Measurements from ENCODE around the gene EXD1.

DNA sequence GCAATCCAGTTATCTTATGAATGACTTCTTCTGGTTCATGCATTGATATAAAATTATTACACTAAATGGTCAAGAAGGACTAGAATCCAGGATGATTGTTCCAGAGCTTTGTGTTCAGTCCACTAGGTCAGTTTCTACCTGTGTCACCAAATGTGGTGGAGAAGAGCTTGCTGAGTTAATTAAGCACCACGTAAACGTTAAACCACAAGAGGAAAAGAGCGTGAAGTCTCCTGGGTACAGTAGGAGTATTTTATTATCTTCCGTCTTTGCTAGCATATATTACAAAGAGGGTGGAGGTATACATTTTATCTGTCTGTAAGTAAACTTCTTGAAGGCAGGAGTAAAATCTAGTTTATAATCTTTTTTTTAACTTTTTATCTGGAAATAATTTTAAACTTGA is 24.0 kb upstream of the EXD1 start:
- TF ChIP-seq, protein P1, sequence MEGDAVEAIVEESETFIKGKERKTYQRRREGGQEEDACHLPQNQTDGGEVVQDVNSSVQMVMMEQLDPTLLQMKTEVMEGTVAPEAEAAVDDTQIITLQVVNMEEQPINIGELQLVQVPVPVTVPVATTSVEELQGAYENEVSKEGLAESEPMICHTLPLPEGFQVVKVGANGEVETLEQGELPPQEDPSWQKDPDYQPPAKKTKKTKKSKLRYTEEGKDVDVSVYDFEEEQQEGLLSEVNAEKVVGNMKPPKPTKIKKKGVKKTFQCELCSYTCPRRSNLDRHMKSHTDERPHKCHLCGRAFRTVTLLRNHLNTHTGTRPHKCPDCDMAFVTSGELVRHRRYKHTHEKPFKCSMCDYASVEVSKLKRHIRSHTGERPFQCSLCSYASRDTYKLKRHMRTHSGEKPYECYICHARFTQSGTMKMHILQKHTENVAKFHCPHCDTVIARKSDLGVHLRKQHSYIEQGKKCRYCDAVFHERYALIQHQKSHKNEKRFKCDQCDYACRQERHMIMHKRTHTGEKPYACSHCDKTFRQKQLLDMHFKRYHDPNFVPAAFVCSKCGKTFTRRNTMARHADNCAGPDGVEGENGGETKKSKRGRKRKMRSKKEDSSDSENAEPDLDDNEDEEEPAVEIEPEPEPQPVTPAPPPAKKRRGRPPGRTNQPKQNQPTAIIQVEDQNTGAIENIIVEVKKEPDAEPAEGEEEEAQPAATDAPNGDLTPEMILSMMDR (IDR thresholded peaks at IDR 0.05): no peak
- no peak for TF ChIP-seq RORB (CRISPR knock-in tag; IDR thresholded peaks at IDR 0.05)
- TF ChIP-seq TP53 (CRISPR knock-in tag; IDR thresholded peaks at IDR 0.05): no peak
- TF ChIP-seq, protein P2, sequence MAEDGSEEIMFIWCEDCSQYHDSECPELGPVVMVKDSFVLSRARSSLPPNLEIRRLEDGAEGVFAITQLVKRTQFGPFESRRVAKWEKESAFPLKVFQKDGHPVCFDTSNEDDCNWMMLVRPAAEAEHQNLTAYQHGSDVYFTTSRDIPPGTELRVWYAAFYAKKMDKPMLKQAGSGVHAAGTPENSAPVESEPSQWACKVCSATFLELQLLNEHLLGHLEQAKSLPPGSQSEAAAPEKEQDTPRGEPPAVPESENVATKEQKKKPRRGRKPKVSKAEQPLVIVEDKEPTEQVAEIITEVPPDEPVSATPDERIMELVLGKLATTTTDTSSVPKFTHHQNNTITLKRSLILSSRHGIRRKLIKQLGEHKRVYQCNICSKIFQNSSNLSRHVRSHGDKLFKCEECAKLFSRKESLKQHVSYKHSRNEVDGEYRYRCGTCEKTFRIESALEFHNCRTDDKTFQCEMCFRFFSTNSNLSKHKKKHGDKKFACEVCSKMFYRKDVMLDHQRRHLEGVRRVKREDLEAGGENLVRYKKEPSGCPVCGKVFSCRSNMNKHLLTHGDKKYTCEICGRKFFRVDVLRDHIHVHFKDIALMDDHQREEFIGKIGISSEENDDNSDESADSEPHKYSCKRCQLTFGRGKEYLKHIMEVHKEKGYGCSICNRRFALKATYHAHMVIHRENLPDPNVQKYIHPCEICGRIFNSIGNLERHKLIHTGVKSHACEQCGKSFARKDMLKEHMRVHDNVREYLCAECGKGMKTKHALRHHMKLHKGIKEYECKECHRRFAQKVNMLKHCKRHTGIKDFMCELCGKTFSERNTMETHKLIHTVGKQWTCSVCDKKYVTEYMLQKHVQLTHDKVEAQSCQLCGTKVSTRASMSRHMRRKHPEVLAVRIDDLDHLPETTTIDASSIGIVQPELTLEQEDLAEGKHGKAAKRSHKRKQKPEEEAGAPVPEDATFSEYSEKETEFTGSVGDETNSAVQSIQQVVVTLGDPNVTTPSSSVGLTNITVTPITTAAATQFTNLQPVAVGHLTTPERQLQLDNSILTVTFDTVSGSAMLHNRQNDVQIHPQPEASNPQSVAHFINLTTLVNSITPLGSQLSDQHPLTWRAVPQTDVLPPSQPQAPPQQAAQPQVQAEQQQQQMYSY (CRISPR knock-in tag; IDR thresholded peaks at IDR 0.05): no peak
- TF ChIP-seq ZNF396 (CRISPR knock-in tag; IDR thresholded peaks at IDR 0.05; ENCODE audit: borderline replicate concordance): no peak
- no peak for TF ChIP-seq ZNF423 (CRISPR knock-in tag; IDR thresholded peaks at IDR 0.05)
- TF ChIP-seq, protein P3, sequence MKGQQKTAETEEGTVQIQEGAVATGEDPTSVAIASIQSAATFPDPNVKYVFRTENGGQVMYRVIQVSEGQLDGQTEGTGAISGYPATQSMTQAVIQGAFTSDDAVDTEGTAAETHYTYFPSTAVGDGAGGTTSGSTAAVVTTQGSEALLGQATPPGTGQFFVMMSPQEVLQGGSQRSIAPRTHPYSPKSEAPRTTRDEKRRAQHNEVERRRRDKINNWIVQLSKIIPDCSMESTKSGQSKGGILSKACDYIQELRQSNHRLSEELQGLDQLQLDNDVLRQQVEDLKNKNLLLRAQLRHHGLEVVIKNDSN (CRISPR knock-in tag; IDR thresholded peaks at IDR 0.05): no peak
- TF ChIP-seq FOXJ3 (CRISPR knock-in tag; IDR thresholded peaks at IDR 0.05; ENCODE audit: borderline replicate concordance): no peak
- no peak for TF ChIP-seq NR1H2 (CRISPR knock-in tag; IDR thresholded peaks at IDR 0.05)
- TF ChIP-seq, protein P4, sequence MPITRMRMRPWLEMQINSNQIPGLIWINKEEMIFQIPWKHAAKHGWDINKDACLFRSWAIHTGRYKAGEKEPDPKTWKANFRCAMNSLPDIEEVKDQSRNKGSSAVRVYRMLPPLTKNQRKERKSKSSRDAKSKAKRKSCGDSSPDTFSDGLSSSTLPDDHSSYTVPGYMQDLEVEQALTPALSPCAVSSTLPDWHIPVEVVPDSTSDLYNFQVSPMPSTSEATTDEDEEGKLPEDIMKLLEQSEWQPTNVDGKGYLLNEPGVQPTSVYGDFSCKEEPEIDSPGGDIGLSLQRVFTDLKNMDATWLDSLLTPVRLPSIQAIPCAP (CRISPR knock-in tag; IDR thresholded peaks at IDR 0.05): no peak
